Cortex of kidney (tissue), 1 donor: ENCODE measurements around the gene ANKRD22.

Experiments used
- DNase-seq: peaks from one replicate; lab custom pipeline; 2025; lab: John Stamatoyannopoulos, UW

The ANKRD22 gene

DNA sequence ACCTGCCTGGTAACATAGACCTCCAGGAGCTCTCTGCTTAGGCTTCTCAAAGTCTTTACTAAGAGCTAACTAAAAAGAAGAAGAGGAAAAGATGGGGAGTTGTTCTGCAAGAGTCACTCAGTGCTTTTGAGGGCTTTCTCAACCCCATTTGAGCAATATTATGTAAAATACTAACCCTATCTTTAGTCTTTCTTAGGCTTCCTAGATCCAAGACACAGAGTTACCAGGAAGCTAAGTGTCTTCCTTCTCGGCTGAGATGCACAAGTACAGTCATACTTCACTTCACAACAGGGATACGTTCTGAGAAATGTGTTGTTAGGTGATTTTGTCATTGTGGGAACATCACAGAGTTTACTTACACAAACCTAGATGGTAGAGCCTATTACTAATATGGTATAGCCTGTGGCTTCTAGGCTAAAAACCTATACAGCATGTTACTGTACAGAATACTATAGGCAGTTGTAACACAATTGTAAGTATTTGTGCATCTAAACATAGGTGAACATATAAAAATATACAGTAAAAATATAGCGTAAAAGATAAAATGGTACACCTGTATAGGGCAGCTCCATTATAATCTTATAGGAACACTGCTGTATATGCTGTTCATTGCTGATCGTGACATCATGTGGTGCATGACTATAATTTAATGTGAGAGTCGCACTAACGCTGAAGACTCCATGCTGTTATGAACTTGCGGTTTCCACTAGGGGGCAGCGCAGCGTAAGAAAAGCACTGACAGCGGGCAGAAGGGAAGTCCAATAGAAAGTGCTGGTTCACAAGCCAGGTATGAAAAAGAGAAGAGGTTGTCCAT, 16.3 kb downstream of the ANKRD22 start:
- no peak for DNase-seq

DNA sequence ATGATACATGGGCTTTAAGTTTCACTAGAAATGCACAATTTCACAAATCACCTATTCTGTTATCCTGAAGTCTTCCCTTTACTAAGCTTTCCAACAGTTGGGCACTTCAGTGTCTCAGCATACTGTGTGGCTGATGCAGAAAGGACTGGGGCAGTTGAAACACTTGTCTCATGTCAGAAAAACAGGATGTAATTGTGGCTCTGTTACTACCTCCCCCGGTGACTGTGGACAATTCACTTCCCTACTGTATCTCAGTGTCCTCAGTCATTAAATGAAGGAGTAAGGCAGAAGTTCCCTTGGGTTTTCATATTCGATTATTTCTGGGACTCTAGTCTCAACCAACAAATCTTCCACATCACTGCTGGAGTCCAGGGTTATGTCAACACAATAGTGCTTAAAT, 17.9 kb downstream of the ANKRD22 start:
- DNase-seq: no peak

DNA sequence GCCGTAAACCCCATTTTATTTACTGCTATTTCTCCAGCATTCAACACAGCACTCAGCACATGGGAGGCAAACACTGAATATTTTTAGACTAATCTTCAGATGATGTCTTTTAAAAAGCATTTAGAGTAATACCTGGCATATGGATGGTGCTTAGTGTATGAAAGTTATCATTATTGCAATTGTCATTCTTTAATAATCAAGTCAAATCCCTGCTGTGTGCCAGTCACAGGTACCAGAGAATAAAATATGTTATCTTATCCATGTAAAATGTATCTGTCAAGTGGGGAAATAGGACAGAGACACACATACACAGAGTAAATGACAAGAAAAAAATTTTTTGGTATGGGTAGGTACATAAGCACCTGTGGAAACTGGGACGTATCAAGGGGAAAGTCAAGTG, 18.5 kb downstream of the ANKRD22 start:
- no peak for DNase-seq

DNA sequence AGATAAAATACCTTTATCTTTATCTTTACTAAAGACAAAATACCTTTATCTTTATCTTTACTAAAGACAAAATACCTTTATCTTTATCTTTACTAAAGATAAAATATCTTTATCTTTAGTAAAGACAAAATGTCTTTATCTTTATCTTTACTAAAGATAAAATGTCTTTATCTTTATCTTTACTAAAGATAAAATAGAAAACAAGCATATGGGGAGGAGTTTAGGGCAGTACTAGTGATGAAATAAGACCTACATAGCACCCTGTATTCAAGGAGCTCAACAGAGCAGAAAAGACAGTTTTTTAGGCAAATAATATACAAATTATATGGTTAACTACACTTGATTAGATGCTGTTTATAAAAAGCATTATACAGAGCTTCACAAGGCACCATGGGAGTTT, 19.3 kb downstream of the ANKRD22 start:
- no peak for DNase-seq

DNA sequence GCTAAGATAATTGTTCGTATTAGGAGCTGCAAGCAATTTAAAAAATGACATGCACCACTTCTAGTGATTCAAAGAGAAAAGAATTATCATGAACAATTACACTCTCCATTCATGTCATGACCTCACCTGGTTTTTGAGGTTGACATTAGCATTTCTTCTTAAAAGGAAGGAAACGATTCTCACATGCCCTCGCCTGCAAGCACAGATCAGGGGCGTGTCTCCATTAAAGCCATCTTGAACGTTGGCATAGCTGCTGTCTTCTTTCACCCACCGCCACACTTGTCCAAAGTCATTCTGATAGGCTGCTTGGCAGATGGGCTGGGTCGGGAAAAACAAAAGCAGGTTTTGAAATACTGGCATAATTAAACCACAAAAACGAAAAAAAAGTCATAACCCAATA, 19.9 kb downstream of the ANKRD22 start:
- no peak for DNase-seq

DNA sequence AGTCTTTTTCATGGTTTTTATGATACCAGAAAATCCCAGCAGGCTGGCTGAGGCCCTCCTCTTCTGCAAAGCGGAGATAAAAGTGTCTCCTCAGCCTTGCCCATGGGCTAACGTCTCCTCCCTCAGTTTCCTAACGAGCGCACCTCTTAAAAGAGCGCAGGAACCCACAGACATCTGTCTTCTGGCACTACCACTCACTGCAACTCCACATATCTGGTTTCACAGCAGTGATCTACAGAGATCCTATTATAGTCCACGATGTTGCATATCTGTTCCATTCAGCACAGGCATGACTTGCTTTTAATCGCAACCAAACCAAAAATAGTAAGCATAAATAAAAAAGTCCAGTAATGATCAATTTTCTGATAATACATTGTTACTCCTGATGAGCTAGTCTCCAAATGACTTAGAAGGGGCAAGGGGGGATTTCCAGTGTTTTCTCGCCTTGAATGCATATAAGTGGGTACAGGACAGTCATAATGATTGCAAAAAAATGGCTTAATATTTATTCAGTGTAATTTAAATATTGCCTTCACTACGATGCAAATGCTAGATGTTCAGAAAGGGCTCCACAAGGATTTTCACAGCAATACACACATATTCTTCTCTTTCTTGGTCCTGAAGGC, 20.9 kb downstream of the ANKRD22 start:
- DNase-seq: no peak

DNA sequence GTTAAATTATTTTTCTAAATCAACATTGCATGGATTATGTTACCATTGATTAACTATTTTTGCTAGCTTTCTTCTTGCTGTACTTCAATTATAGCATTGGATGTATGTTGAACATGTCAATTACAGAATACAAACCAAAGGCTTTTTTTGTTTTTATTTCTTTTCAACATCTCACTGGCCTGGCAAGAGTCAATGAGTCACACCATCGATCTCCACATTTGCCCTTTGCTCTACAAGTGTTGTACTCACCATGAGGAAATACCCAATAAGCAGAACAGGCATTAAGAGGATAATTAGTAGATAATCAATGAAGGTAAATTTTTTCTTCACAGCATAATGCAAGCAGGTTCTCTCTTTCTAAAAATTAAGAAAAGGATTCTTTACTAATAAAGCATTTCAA, 23.3 kb downstream of the ANKRD22 start:
- no peak for DNase-seq

DNA sequence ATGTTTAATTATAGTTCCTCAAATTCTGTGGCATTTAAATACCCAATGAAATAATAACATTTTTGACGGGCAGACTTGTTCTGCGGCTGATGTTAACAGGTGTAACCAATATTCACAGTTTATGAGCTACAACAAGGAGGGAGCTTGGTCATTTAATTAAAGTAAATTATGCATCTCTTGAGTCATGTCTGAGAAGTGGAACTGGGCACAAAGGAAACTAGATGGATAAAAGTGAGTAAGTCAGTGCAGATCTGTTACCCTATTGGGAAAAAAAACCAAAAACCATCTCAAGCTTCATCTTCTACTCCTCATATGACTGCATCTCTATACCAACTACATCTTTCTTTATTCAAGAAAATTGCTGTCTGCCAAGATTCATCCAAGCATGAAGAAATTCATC, 24.0 kb downstream of the ANKRD22 start:
- no peak for DNase-seq

DNA sequence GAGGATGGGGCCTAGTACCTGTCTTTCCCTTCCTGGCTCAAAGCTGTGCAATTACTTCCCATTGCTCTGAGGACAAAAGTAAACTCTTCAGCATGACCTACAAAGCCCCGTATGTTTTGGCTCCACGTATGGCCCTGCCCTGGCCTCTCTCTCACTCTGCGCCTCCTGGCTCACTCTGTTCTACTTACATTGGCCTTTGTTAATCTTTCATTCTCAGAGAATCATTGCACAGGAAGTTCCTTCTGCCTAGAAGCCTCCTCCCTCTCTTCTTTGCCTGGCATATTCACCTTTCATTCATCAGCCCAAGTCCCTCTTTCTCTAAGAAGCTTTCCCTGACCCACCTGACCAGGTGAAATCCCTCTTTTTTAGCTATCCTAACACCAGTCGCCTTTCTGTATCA, 25.3 kb downstream of the ANKRD22 start:
- DNase-seq: no peak

DNA sequence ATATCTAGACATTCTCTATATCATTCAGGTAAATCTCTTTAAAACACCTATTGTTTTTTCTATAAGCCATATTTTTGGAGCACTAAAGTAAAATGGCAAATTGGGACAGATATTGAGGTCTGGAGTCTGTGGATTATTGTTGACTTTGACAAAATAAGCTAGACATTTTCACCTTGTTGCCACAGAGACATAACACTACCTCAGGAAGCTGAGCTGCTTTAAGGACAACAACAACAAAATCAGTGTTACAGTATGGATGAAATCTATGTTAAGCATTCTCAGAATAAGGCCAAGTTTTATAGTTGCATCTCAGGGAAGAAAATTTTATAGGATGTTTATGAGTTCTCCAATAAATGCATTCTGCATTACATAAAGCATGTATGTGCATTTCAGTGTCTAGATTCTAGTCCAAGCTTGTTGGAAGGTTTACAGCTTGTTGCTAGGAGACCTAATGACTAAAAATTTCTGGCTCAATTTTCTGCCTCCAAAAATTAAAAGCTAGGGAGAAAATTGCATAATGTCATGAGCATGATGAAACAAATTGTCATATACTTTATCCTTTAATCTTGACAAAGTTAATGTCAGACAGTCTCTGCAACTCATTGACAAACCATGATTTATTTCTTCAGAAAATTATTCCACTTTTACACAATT, 30.8 kb downstream of the ANKRD22 start:
- no peak for DNase-seq

DNA sequence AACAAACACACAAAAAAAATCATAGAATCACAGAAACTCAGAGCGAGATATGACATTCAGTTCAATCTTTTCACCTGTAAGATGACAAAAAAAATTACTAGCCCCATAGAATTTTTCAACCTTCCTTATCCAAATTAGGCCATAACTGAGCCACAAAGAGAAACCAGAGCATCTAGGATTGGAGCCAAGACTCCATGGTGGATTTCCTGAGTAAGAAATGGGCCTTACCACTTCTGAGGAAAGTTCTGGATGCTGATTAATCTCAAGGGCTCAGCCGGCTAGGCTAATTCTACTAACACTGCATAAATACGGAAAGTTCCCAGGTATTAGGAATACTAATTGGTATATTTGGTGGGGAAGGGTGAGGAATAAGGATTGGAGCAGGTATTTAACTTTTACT, 32.4 kb downstream of the ANKRD22 start:
- DNase-seq: no peak

DNA sequence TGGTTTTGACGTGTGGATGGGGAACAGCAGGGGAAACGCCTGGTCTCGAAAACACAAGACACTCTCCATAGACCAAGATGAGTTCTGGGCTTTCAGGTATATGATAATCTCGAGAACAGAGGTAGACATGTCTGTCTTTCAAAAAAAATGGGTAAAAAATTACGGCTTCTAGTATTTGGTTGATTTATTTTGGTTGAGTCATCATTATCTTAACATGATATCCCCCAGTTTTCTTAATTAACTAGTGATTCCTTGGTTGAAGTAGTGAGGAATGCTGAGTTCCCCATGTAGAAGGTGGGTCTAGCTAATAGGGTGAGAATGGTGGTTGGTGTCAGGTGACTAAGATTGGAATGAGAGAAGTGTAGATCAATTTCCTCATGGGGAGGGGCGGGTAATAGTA, 38.4 kb downstream of the ANKRD22 start:
- DNase-seq: no peak

DNA sequence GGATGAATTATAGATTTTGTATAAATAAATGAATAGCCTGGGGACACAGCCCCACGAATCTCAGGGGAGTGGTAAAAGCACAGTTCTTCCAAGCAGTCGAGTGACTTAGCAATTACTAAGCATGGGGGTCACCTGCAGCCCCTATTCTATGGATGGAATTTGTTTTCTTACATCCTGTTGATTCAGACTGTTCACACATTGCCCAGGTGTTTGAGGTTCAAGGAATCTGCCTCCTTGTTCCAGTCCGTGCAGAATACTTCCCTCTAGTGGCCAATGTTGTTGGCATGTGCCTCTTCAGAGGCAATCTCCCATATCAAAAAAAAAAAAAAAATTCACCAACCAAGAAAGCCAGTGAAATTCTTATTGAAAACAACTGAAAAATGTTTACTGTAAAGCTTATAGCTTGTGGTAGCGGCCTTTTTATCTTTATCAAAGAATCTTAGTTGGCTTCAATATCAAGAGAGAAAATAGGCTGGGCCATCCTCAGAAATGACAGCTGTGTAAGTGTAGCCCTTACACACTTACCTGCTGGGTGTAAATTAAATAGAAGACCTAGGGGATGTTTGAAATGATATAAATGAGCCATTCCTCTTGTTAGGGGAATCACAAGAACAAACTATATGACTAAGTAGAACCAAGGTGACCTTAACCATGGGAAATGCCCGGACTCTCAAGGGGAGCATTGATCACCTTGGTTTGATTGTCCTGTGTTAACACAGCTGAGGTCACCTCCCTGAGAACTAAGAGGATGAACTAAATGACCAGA, 41.3 kb downstream of the ANKRD22 start:
- no peak for DNase-seq

DNA sequence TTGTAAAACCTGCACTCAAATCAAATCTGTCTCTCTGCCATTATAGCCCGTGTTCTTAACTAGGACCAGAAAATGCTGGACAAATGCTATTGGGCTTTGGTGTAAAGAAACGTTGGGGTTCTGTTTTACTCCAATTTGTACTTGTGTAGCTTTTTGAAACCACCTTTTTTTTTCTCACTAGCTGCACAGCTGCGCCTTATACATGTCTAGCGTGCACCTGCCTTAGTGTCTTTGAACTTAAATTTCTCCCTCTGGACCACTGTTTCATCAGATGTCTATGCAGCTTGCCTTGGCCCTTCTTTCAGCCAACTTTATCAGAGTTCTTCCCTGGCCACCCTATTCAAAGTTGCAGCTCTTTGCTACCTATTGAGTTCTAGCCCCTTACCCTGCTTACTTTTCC, 42.0 kb downstream of the ANKRD22 start:
- no peak for DNase-seq

DNA sequence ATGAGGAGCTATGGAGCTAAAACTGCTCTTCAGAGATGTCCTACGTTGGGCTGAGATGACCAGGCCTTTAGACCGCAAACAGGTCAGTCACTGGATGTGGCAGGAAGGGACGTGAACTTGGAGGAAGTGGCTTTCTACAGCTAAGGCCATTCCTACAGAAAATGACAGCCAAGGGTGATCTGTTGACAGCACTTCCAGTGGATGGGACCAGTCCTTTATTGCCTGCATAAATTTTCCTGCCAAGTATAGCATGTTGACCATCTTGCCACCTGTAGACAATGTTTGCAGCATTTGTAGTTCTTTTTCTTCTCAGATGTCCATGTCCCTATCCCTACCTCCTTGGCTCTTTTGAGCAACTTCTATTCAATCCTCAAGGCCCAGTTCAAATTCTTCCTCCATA, 45.7 kb downstream of the ANKRD22 start:
- no peak for DNase-seq

DNA sequence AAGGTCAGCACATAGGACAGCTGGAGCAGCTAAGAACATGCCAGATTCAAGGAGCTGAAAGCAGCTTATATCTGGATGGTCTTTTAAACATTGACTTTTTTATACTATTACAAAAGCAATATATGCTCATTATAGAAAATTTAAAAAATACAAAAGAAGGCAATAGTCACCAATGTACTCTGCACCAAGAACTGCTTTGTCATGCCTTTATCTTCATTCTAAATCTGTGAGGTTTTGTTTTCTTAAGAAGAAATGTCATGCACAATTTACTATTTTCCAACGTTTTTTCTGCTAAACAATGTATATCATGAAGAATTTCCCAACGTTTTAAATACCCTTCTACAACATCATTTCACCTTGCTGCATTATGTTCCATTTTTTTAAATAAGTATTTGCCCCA, 46.3 kb downstream of the ANKRD22 start:
- no peak for DNase-seq

DNA sequence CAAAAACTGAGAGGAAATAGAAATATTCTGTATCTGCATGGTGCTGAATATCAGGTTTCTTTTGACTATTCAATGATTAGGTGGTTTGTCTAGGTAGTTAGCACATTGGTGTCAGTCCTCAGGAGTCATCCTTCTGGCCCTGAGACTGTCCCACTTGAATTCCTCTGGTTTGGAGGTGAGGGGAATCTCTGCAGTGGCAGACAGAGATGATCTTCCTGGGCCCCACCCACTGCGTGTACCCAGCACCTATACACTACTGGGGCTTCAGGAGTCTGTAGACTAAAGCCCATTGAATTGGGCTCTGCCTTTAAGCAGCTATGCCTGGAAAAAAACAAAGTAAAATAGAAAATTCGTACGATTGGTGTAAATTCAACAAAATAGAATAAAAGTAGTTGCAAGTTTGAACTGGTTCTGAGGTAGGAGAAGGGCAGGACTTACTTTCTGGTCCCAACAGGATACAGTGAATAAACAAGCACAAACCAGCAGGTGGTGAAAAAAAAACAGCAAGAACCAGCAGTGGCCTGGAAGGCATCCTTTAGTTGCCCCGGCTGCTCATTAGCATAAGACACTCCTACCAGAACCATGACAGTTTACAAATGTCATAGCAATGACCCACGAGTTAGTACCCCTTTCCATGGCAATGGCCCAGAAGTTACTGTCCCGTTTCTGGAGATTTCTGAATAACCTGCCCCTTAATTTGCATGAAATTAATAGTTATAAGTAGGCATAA, 47.4 kb downstream of the ANKRD22 start:
- DNase-seq: no peak

DNA sequence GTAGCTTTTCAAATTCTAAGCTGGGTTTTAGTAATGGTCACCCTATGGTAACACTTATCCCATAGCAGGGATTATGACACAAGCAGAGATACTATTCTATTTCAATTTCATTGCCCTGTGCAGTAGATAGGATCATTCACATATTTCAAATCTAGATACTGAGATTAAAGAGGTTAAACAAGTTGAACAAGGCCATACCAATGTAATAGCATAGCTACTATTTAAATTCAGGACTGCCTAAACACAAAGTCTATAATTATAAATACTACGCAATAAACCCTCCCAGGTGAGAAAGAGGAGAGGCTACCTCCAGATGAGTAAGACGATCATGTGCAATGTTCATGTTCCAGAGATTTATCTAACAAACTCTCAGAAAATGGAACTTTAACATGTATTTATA, 48.0 kb downstream of the ANKRD22 start:
- DNase-seq: no peak

DNA sequence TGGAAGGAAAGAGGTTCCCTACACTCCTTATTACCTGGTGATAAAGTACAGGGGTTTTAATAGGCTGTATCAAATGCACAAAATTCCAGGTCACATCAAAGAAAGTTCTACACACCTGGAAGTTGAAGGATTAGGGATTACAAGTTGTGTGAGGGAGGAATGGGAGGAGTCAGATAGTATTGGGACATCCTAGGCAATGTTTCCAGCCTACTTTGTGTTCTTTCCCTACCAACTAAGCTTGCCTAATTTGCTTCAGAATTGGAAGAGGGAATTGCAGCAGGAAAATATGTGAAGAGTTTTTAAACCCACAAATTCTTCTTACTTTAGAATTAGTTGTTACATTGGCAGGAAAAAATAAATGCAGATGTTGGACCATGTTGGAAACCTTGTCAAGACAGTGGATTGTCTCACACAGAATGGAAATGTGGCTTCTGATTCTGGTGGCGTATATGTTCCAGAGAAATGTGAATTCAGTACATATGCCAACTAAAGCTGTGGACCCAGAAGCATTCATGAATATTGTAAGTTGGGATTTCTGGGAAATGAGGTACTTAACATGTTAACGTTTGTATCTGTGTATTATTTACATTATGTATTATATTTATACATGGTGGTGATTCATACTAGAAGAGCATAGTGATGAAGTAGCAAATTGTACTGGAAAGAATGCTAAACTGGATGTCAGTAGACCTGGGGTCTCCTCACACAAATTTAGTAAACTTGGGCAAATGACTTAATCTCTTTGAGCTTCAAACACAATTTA, 48.9 kb downstream of the ANKRD22 start, which contains the start of gene LIPM:
LIPM (plus strand) TSS at position 208 of the 763 bp plus-strand sequence; CDS start at position 375, 167 bp downstream.
- no peak for DNase-seq

DNA sequence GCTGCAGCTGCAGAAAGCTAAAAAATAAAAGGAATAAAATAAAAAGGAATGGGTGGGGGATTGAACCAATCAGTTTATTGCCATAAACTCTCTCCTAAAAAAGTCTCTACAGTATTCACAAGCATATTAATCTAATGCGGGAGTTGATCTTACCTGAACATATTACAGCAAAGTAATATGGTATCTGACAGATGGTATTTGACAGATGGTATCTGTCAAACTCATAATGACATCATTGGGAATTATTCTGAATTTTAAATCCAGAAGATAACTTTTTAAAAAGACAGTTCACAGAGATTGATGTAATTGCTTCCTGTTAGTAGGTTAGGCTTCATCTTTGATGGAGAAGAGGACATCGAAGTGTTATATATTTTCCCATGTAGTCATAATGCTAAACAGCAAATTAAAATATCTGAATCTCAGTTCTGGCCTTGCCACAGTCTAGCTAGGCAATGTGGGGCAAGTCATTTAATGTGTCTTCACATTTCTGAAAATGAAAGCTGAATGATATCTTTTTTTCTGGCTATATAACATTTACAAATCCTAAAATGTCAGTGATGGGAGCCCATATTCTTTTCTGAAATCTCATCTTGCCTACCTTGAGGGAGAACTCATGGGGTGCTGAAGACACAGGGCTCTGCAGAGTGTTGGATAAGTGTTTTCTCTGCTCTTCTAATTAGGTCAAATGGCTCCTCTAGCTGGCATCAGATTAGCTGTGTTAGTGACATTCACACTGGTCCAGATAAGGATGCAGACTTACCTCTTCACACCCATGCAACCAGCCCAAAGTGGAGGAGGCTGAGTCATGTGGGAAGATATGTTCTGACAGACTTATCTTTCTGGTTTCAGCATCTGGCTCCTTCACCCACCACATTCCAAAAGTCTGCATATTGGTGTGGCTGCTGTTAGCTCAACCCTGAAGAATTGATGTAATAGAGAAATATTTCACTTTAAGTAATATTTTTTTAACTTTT, 51.2 kb downstream of the ANKRD22 start:
- no peak for DNase-seq
